Inflammatory macrophage treated with lipopolysaccharide for 4 hours (primary cell): Measurements from ENCODE around the gene KDM4B.

Experiments
- DNase-seq: peaks from one replicate; pipeline ENCODE4 v3.0.0-alpha.2; 2020

The KDM4B gene

GRCh38 chr19:5036698-5037563 is 68.0 kb downstream of the KDM4B start:
- no peak for DNase-seq

GRCh38 chr19:5037936-5038335 is 69.0 kb downstream of the KDM4B start:
- DNase-seq = no peak

GRCh38 chr19:5038631-5039271 is 69.8 kb downstream of the KDM4B start:
- DNase-seq = peak; percentile 23

GRCh38 chr19:5039642-5040543 is 71.0 kb downstream of the KDM4B start:
- DNase-seq = no peak

GRCh38 chr19:5040544-5041167 is 71.7 kb downstream of the KDM4B start:
- no peak for DNase-seq

- peak; percentile 3 for DNase-seq
These were observed 72.4 kb downstream of the KDM4B start for GRCh38 chr19:5041168-5041912.

GRCh38 chr19:5041913-5042187 is 72.9 kb downstream of the KDM4B start:
- DNase-seq = no peak

GRCh38 chr19:5042556-5042955 is 73.6 kb downstream of the KDM4B start:
- DNase-seq = no peak

- no peak for DNase-seq
These were observed 76.1 kb downstream of the KDM4B start for GRCh38 chr19:5045029-5045428.

- no peak for DNase-seq
These were observed 77.0 kb downstream of the KDM4B start for GRCh38 chr19:5045956-5046338.

- DNase-seq = no peak
These were observed 77.6 kb downstream of the KDM4B start for GRCh38 chr19:5046339-5047039.

- no peak for DNase-seq
These were observed 78.5 kb downstream of the KDM4B start for GRCh38 chr19:5047251-5047935.

- peak; percentile 25 for DNase-seq
These were observed 79.3 kb downstream of the KDM4B start for GRCh38 chr19:5048091-5048726.

- no peak for DNase-seq
These were observed 80.0 kb downstream of the KDM4B start for GRCh38 chr19:5048727-5049553.

GRCh38 chr19:5049561-5049960 is 80.6 kb downstream of the KDM4B start:
- DNase-seq = no peak

GRCh38 chr19:5050067-5050656 is 81.2 kb downstream of the KDM4B start:
- DNase-seq = no peak

- DNase-seq = no peak
These were observed 82.0 kb downstream of the KDM4B start for GRCh38 chr19:5050905-5051304.

GRCh38 chr19:5051619-5052018 is 82.7 kb downstream of the KDM4B start:
- DNase-seq = no peak

- no peak for DNase-seq
These were observed 83.6 kb downstream of the KDM4B start for GRCh38 chr19:5052515-5052914.
